HG02938 (cell line): ENCODE measurements around the gene PTTG1IP.
"Not testable (repeated sequence)": the region's sequence is repeated elsewhere in the genome, so short reads cannot be mapped to it uniquely, and the experiment has no call there.

ENCODE experiments used
- ATAC-seq: cut with Tn5 transposase; IDR thresholded peaks from one replicate; pipeline ENCODE4 v1.9.1; 2021; ENCODE audit warnings: mild to moderate bottlenecking, moderate library complexity; ENCODE audit not compliant: unreplicated experiment

Gene PTTG1IP

GRCh38 chr21:44883250-44883649, 9.8 kb upstream of the PTTG1IP start:
- no peak for ATAC-seq

GRCh38 chr21:44881198-44881872, 7.8 kb upstream of the PTTG1IP start:
- ATAC-seq, result no peak

- ATAC-seq, result no peak
Observed at GRCh38 chr21:44880405-44881197, 7.1 kb upstream of the PTTG1IP start.

- ATAC-seq, result not testable (repeated sequence)
Observed at GRCh38 chr21:44879238-44879637, 5.7 kb upstream of the PTTG1IP start.

- no peak for ATAC-seq
Observed at GRCh38 chr21:44878053-44878982, 4.8 kb upstream of the PTTG1IP start.

GRCh38 chr21:44876849-44877575, 3.5 kb upstream of the PTTG1IP start:
- no peak for ATAC-seq

- no peak for ATAC-seq
Observed at GRCh38 chr21:44875316-44875700, 1.8 kb upstream of the PTTG1IP start.

GRCh38 chr21:44874497-44875315, 1.2 kb upstream of the PTTG1IP start:
- ATAC-seq, result peak; percentile 7

GRCh38 chr21:44874240-44874496, 678 bp upstream of the PTTG1IP start:
- no peak for ATAC-seq

- no peak for ATAC-seq
Observed at GRCh38 chr21:44872649-44873355, 688 bp downstream of the PTTG1IP start.

- no peak for ATAC-seq
Observed at GRCh38 chr21:44872323-44872648, 1.2 kb downstream of the PTTG1IP start.

- ATAC-seq, result no peak
Observed at GRCh38 chr21:44871576-44872269, 1.8 kb downstream of the PTTG1IP start.

- no peak for ATAC-seq
Observed at GRCh38 chr21:44870748-44871495, 2.6 kb downstream of the PTTG1IP start.

GRCh38 chr21:44869781-44870747, 3.4 kb downstream of the PTTG1IP start:
- no peak for ATAC-seq

- no peak for ATAC-seq
Observed at GRCh38 chr21:44868707-44869106, 4.8 kb downstream of the PTTG1IP start.

GRCh38 chr21:44867999-44868700, 5.3 kb downstream of the PTTG1IP start:
- ATAC-seq, result no peak

- ATAC-seq, result no peak
Observed at GRCh38 chr21:44867464-44867863, 6.0 kb downstream of the PTTG1IP start.
